Mucosa of descending colon (tissue), 3 donors: ENCODE data around the gene CDH12. TPM values are rescaled to one million over a fixed set of nuclear protein-coding genes. Genes with fewer than 3 reads are reported as not detected.
"Not testable (repeated sequence)": the region's sequence is repeated elsewhere in the genome, so short reads cannot be mapped to it uniquely, and the experiment has no call there.

Experiments
- ATAC-seq: fragments of 200-7000 bp; cut with Tn5 transposase; one replicate; pipeline ENCODE4 v1.9.1; 2020; ENCODE audit warnings: mild to moderate bottlenecking, moderate library complexity
- DNase-seq, 3 donors: peaks; one replicate each; pipeline ENCODE4 v3.0.0-alpha.2; 2020
- H3K36me3 ChIP-seq: fragments of 200-600 bp; one replicate; pipeline ENCODE4 v1.8.0; 2021; ENCODE audit warnings: low read depth, mild to moderate bottlenecking
- H3K4me1 ChIP-seq: fragments of 200-600 bp; one replicate; pipeline ENCODE4 v1.8.0; 2021; ENCODE audit warnings: low read depth, mild to moderate bottlenecking
- H3K4me3 ChIP-seq: fragments of 200-600 bp; one replicate; pipeline ENCODE4 v1.8.0; 2021; ENCODE audit warnings: mild to moderate bottlenecking
- H3K9me3 ChIP-seq: fragments of 200-600 bp; one replicate; pipeline ENCODE4 v1.8.0; 2021; ENCODE audit warnings: mild to moderate bottlenecking
- intact Hi-C, 2 donors: fragments of 100-400 bp; cut with DNase I in 1 of 2; cut with micrococcal nuclease in 1 of 2; formaldehyde crosslinking; loops; one replicate each; pipeline versions ENCODE4 v1.11.0 to v1.11.1; 2022; cut with DNase I, micrococcal nuclease
- total RNA-seq, 3 donors: library from RNA; stranded (reverse); fragmentation: NEBNext Ultra II Directional in 2 of 3; extraction: Animal tissue kit (Norgen Biotek cat#: 25700) in 2 of 3; gene quantifications; one replicate each; pipeline versions ENCODE4 v1.2.1 to v1.2.4, GENCODE V29; 2021 to 2023
- TF ChIP-seq, protein P1 (sequence below): fragments of 200-600 bp; IDR thresholded peaks from one replicate; pipeline ENCODE4 v1.8.0; 2022; ENCODE audit warnings: antibody characterized with exemption, mild to moderate bottlenecking
- donor health status: DM: no; HTN: no; CAD: no; lungs with moderate emphysema.
- donor health status: DM: no; HTN: no; CAD: no.
- donor health status: DM: no; HTN: yes; CAD: no.

CDH12 gene
- total RNA-seq, 3 donors from 2014 or later: 0.14 TPM; not detected in 2

DNA sequence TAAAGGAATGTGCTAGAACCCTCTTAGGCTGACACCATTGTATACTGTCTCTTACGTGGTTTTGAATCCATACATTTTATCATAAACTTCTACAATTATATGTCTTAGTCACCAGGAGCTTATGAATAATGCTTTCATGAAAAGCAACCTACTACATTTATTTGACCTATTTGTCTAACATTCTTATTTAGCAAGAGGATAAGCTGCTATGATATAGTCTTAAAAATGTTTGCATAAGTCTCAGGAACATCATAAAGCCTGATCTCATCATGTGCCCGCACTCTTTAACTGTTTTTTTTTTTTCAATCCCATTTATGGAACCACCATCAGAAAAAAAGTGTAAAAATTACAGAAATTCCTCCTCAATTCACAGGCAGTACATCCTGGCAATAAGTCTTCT is 59.7 kb downstream of the CDH12 start:
- TF ChIP-seq, protein P1, sequence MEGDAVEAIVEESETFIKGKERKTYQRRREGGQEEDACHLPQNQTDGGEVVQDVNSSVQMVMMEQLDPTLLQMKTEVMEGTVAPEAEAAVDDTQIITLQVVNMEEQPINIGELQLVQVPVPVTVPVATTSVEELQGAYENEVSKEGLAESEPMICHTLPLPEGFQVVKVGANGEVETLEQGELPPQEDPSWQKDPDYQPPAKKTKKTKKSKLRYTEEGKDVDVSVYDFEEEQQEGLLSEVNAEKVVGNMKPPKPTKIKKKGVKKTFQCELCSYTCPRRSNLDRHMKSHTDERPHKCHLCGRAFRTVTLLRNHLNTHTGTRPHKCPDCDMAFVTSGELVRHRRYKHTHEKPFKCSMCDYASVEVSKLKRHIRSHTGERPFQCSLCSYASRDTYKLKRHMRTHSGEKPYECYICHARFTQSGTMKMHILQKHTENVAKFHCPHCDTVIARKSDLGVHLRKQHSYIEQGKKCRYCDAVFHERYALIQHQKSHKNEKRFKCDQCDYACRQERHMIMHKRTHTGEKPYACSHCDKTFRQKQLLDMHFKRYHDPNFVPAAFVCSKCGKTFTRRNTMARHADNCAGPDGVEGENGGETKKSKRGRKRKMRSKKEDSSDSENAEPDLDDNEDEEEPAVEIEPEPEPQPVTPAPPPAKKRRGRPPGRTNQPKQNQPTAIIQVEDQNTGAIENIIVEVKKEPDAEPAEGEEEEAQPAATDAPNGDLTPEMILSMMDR: no peak
- no peaks in the 10 kb centered on the region for H3K36me3 ChIP-seq
- intact Hi-C loops: no loop called here
- no peaks in the 10 kb centered on the region for H3K9me3 ChIP-seq
- H3K4me3 ChIP-seq: no peak overlapping the region
- ATAC-seq: no peak
- H3K4me1 ChIP-seq: no peaks in the 10 kb centered on the region
- DNase-seq: no peak

DNA sequence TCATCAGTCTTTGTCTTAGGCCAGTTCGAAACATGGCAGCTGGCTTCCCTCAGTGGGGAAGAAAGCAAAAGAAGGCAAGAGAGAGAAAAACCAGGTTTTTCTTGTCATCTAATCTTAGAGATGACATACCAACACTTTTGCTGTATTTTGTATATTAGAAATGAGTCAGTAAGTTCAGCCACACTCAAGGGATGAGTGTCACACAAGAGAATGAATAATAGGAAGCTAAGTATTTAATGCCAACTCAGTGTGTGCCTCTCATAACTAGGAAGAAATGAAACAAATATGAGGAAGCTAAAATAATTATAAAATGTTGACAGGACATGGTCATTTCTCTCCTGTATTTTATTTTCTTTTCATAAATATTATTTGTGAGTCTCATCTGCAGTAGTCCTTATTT is 65.3 kb downstream of the CDH12 start:
- TF ChIP-seq, protein P1: no peak
- no peak for ATAC-seq
- intact Hi-C loops: no loop called here

DNA sequence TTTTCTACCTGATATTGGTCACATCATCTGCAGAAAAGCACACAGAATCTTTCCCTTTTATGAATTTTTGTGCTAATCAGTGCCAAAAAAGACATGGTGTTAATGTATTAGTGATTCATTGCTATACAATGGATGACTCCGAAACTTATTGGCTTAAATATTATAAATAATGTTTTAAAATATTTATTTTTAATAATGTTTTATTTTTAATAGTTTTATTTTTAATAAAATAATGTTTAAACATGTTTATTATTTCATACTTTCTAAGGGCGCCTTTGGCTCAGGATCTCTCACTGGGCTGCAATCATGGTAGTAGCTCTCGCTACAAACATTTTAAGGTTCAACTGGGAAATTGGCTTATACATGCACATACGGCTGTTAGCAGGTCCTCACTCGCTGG is 65.7 kb downstream of the CDH12 start:
- Histone ChIP-seq H3K4me3 (no peak overlapping the region), H3K9me3 (no peaks in the 10 kb centered on the region), H3K4me1 (no peaks in the 10 kb centered on the region), H3K36me3 (no peaks in the 10 kb centered on the region)
- intact Hi-C loops: no loop called here
- DNase-seq (no peak), ATAC-seq (no peak)
- TF ChIP-seq, protein P1: no peak

More for the DNA sequence above, 65.3 kb downstream of the CDH12 start:
- Histone ChIP-seq H3K4me1 (no peaks in the 10 kb centered on the region), H3K4me3 (no peak overlapping the region), H3K36me3 (no peaks in the 10 kb centered on the region), H3K9me3 (no peaks in the 10 kb centered on the region)
- no peak for DNase-seq

DNA sequence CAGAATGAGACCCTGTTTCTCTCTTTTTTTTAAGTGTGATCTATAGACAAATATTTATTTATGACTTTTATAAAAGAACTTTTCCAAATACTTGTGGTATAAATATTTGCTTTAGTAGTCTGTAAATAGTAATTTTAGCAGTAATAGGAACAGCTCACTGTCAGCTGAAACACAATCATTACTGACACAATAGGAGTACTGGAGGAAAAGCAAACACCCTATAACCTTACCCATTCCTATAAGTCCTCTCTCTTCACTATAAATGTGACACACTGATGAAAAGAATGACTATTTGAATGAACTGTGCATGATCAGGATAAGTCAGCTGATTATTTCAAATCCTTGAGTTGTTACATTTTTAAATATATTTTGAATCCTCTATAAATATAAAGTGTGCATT is 72.4 kb downstream of the CDH12 start:
- Histone ChIP-seq H3K4me1 (no peaks in the 10 kb centered on the region), H3K9me3 (no peaks in the 10 kb centered on the region), H3K36me3 (no peaks in the 10 kb centered on the region), H3K4me3 (no peak overlapping the region)
- DNase-seq (no peak), ATAC-seq (no peak)
- intact Hi-C loops: no loop called here
- TF ChIP-seq, protein P1: no peak

DNA sequence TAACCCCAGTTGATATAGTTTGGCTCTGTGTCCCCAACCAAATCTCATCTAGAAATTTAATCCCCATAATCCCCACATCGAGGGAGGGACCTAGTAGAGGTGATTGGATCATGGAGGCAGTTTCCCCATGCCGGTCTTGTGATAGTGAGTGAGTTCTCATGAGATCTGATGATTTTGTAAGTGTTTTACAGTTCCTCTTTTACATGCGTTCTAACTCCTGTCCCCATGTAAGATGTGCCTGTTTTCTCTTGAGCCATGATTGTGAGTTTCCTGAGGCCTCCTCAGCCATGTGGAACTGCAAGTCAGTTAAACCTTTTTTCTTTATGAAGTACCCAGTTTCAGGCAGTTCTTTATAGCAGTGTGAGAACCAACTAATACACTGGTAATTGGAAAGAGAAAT is 73.6 kb downstream of the CDH12 start:
- ATAC-seq: no peak
- no peaks in the 10 kb centered on the region for H3K9me3 ChIP-seq
- TF ChIP-seq, protein P1: no peak

DNA sequence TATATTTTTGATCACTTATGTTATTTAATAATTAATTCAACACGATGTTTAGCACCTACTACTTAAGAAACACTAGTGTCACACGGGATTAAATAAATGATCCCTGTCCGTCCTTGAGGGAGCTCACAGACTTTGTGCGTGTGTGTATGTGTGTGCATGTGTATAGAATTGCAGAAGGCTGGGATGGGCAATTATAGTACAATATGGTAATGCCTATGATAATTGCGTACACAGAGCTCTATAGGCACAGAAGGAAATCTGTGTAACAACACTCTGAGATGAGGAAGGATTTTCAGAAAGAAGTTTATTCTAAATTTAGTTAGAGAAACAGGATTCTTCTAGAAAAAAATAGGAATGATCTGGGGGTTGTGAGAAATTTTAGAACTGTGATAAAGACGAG is 76.9 kb downstream of the CDH12 start:
- Histone ChIP-seq H3K4me3 (no peak overlapping the region), H3K9me3 (no peaks in the 10 kb centered on the region), H3K36me3 (no peaks in the 10 kb centered on the region), H3K4me1 (no peaks in the 10 kb centered on the region)
- ATAC-seq (no peak), DNase-seq (no peak)
- intact Hi-C loops: no loop called here
- TF ChIP-seq, protein P1: no peak

More for the DNA sequence above, 73.6 kb downstream of the CDH12 start:
- no peak for DNase-seq
- H3K4me3 ChIP-seq: no peak overlapping the region
- intact Hi-C loops: no loop called here
- no peaks in the 10 kb centered on the region for H3K4me1 ChIP-seq
- H3K36me3 ChIP-seq: no peaks in the 10 kb centered on the region

DNA sequence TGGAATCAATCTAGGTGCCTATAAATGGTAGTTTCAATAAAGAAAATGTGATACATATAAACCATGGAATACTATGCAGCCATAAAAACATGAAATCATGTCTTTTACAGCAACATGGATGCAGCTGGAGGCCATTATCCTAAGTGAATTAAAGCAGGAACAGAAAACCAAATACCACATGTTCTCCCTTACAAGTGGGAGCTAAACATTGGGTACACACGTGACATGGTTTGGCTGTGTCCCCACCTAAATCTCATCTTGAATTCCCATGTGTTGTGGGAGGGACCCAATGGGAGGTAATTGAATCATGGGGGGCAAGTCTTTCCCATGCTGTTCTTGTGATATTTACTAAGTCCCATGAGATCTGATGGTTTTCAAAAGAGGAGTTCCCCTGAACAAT is 78.9 kb downstream of the CDH12 start:
- intact Hi-C loops, H3K4me3 ChIP-seq, ATAC-seq, DNase-seq, H3K9me3 ChIP-seq, H3K36me3 ChIP-seq, H3K4me1 ChIP-seq: not testable (repeated sequence)
